Measurements from ENCODE around the gene RAB4B. TPM values are rescaled to one million over a fixed set of nuclear protein-coding genes. Genes with fewer than 3 reads are reported as not detected.
A peak's percentile ranks its signal among the peaks of the same experiment; 100 is the strongest.

The RAB4B gene
- total RNA-seq, 2 donors from 2014 or later = 37.9 to 38.2 TPM

DNA sequence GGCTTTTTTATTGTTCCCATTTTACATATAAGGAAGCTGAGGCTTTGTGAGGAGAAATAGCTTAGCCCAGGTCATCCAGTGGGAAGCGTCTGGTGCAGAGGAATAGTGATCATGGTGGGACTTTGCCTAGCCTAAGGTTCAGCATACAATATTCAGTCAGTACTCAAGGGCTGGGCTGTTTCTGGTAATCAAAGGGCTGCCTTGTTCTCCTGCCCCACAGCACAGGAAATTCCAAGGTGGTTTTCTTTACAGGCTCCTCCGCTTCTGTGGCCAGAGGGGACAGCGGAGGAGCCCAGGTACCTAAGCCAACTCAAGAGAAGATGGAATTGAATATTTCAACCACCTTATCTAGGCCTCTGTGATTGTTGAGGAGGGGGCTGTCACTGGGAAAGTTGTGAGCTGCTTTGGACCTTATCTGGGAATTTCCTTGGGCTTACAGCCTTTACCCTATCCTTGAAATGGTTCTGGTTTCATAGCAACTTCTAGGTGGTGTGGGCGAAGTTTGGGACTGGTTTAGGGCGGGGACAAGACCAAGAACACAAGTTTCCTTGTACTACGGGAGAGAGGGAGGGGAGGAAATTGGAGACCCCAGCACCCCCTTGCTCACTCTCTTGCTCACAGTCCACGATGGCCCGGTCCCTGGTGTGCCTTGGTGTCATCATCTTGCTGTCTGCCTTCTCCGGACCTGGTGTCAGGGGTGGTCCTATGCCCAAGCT is 3.0 kb upstream of the RAB4B start, which contains the start of gene MIA:
Gene MIA (plus strand): TSS at position 606 of the 716 bp plus-strand sequence. CDS start 22 bp downstream, at position 628.
- Histone ChIP-seq H3K9me3 (no peaks in the 10 kb centered on the region), H3K4me3 (no peak within 1 kb of the TSS), H3K4me1 (ENCODE audit: control insufficient read depth in 1 of 2, low read depth in 2 of 2) (peaks cover 13 to 23% of the 10 kb centered on the region in 2 donors), H3K27me3 (replicated peaks; ENCODE audit: insufficient read depth) (no peaks in the 10 kb centered on the region), H3K27ac (no peak within 1 kb of the TSS), H3K36me3 (no peaks in the 10 kb centered on the region)
- no peak for TF ChIP-seq CTCF (IDR thresholded peaks at IDR 0.05)
- no peak for DNase-seq (ENCODE audit: low spot score)
- no peak for ATAC-seq (ENCODE audit: insufficient number of reproducible peaks, low FRiP score, low read depth)

DNA sequence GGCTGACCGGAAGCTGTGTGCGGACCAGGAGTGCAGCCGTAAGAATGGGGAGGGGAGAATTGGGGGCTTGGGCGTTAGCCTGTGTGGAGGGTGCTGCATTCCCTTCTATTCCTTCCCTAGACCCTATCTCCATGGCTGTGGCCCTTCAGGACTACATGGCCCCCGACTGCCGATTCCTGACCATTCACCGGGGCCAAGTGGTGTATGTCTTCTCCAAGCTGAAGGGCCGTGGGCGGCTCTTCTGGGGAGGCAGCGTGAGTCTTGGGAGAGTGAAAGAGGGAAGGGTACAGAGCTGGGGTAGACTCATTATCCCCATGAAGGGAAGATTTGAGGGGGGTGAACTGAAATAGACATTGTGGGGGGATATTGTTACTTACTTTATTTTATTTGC is 2.4 kb upstream of the RAB4B start:
- no peaks in the 10 kb centered on the region for H3K9me3 ChIP-seq
- no peaks in the 10 kb centered on the region for H3K27me3 ChIP-seq (replicated peaks; ENCODE audit: insufficient read depth)
- H3K4me3 ChIP-seq = no peak overlapping the region
- peaks cover 13 to 23% of the 10 kb centered on the region in 2 donors for H3K4me1 ChIP-seq (ENCODE audit: control insufficient read depth in 1 of 2, low read depth in 2 of 2)
- DNase-seq (ENCODE audit: low spot score) (no peak), ATAC-seq (ENCODE audit: insufficient number of reproducible peaks, low FRiP score, low read depth) (no peak)
- TF ChIP-seq CTCF (IDR thresholded peaks at IDR 0.05) = no peak
- no peak overlapping the region for H3K27ac ChIP-seq
- H3K36me3 ChIP-seq = no peaks in the 10 kb centered on the region

DNA sequence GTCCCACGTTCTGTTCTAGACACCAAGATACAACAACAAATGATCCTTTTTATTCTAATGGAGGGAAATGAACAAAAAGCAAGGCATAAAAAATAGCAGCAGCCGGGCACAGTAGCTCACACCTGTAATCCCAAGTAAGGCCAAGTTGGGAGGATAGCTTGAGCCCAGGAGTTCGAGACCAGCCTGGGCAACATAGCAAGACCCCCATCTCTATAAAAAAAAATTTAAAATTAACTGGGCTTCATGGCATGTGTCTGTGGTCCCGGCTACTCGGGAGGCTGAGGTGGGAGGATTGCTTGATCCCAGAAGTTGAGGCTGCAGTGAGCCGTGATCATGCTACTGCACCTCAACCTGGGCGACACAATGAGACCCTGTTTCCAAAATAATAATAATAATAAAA is 1.7 kb upstream of the RAB4B start:
- no peak for TF ChIP-seq CTCF (IDR thresholded peaks at IDR 0.05)
- Histone ChIP-seq H3K4me1 (ENCODE audit: control insufficient read depth in 1 of 2, low read depth in 2 of 2) (peaks cover 13 to 23% of the 10 kb centered on the region in 2 donors), H3K27ac (peak overlapping the region; percentile 87 to 99), H3K9me3 (no peaks in the 10 kb centered on the region), H3K27me3 (replicated peaks; ENCODE audit: insufficient read depth) (no peaks in the 10 kb centered on the region), H3K36me3 (no peaks in the 10 kb centered on the region), H3K4me3 (no peak overlapping the region)
- no peak for DNase-seq (ENCODE audit: low spot score)
- ATAC-seq (ENCODE audit: insufficient number of reproducible peaks, low FRiP score, low read depth) = no peak

DNA sequence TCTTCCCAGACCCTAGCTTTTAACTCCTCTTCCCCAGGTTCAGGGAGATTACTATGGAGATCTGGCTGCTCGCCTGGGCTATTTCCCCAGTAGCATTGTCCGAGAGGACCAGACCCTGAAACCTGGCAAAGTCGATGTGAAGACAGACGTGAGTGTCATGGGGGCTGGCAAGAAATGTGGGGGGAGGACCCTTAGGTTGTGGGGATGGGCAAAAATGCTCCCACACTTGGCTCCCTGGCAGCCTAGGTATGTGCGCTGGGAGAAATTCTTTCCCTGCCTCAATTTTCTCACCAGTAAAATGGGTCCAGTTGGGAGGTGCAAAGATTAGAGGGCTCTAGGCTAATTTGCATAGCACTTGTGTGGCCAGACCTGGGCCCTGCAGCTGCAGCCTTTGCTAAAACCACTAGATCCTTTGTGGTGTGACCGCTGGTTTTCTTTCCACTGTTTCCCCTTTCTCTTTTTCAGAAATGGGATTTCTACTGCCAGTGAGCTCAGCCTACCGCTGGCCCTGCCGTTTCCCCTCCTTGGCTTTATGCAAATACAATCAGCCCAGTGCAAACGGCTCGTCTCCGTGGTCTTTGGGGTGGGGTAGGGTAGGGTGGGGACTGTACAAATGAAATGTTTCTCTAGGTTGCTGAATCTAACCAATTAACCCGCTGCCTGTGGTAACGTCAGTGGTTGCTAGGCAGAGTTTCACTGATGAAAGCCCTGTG is 959 bp upstream of the RAB4B start:
- Histone ChIP-seq H3K9me3 (no peaks in the 10 kb centered on the region), H3K4me1 (ENCODE audit: control insufficient read depth in 1 of 2, low read depth in 2 of 2) (peaks cover 13 to 23% of the 10 kb centered on the region in 2 donors), H3K36me3 (no peaks in the 10 kb centered on the region), H3K27ac (peak overlapping the region; percentile 87 to 99), H3K4me3 (peak overlapping the region; percentile 70), H3K27me3 (replicated peaks; ENCODE audit: insufficient read depth) (no peaks in the 10 kb centered on the region)
- no peak for TF ChIP-seq CTCF (IDR thresholded peaks at IDR 0.05)
- ATAC-seq (ENCODE audit: insufficient number of reproducible peaks, low FRiP score, low read depth) = peak; percentile 89
- DNase-seq (ENCODE audit: low spot score) = peak; percentile 87

- peak overlapping the region; percentile 70 for H3K4me3 ChIP-seq
- TF ChIP-seq CTCF (IDR thresholded peaks at IDR 0.05) = no peak
- DNase-seq (ENCODE audit: low spot score) = no peak
- H3K4me1 ChIP-seq (ENCODE audit: control insufficient read depth in 1 of 2, low read depth in 2 of 2) = peaks cover 13 to 23% of the 10 kb centered on the region in 2 donors
- no peaks in the 10 kb centered on the region for H3K36me3 ChIP-seq
- H3K27ac ChIP-seq = peak overlapping the region; percentile 87 to 99
- H3K9me3 ChIP-seq = no peaks in the 10 kb centered on the region
- no peaks in the 10 kb centered on the region for H3K27me3 ChIP-seq (replicated peaks; ENCODE audit: insufficient read depth)
- ATAC-seq (ENCODE audit: insufficient number of reproducible peaks, low FRiP score, low read depth) = no peak
These were observed 456 bp upstream of the RAB4B start for GRCh38 chr19:40777645-40777936.
